Activated naive CD4-positive, alpha-beta T cell treated with anti-CD3 and anti-CD28 coated beads, Interleukin-2, amount 50 U/mL, for 24 hours (primary cell): ENCODE measurements around the gene HS3ST6.
"Not testable (repeated sequence)": the region's sequence is repeated elsewhere in the genome, so short reads cannot be mapped to it uniquely, and the experiment has no call there.

Experiments used
- H3K27ac Mint-ChIP-seq: one replicate; pipeline ENCODE4 v1.8.0; 2021; ENCODE audit warnings: mild to moderate bottlenecking, mixed read lengths
- H3K27me3 Mint-ChIP-seq: one replicate; pipeline ENCODE4 v1.8.0; 2021; ENCODE audit warnings: mixed read lengths
- H3K36me3 Mint-ChIP-seq: one replicate; pipeline ENCODE4 v1.8.0; 2021; ENCODE audit warnings: mixed read lengths
- H3K4me1 Mint-ChIP-seq: one replicate; pipeline ENCODE4 v1.8.0; 2021; ENCODE audit warnings: mixed read lengths
- H3K4me3 Mint-ChIP-seq: one replicate; pipeline ENCODE4 v1.8.0; 2021; ENCODE audit warnings: mild to moderate bottlenecking, mixed read lengths
- H3K9me3 Mint-ChIP-seq: one replicate; pipeline ENCODE4 v1.8.0; 2021; ENCODE audit warnings: mixed read lengths

HS3ST6 gene

GRCh38 chr16:1920727-1921171 lies 2.5 kb upstream of the HS3ST6 start:
- H3K4me3 Mint-ChIP-seq: no peak overlapping the region
- no peaks in the 10 kb centered on the region for H3K9me3 Mint-ChIP-seq
- no peaks in the 10 kb centered on the region for H3K4me1 Mint-ChIP-seq
- no peaks in the 10 kb centered on the region for H3K36me3 Mint-ChIP-seq
- no peak overlapping the region for H3K27ac Mint-ChIP-seq
- peaks cover 31% of the 10 kb centered on the region for H3K27me3 Mint-ChIP-seq

- H3K36me3 Mint-ChIP-seq, H3K27ac Mint-ChIP-seq, H3K9me3 Mint-ChIP-seq, H3K4me1 Mint-ChIP-seq, H3K4me3 Mint-ChIP-seq: not testable (repeated sequence)
- H3K27me3 Mint-ChIP-seq: peaks cover 34% of the 10 kb centered on the region
Observed at GRCh38 chr16:1920122-1920521, 1.9 kb upstream of the HS3ST6 start.

GRCh38 chr16:1919327-1919998 lies 1.2 kb upstream of the HS3ST6 start:
- H3K27ac Mint-ChIP-seq: no peak overlapping the region
- peaks cover 40% of the 10 kb centered on the region for H3K27me3 Mint-ChIP-seq
- H3K9me3 Mint-ChIP-seq: no peaks in the 10 kb centered on the region

GRCh38 chr16:1917665-1918350 lies 407 bp downstream of the HS3ST6 start:
- no peaks in the 10 kb centered on the region for H3K36me3 Mint-ChIP-seq
- H3K27me3 Mint-ChIP-seq: peaks cover 38% of the 10 kb centered on the region
- no peaks in the 10 kb centered on the region for H3K4me1 Mint-ChIP-seq
- no peak overlapping the region for H3K4me3 Mint-ChIP-seq
- no peak overlapping the region for H3K27ac Mint-ChIP-seq
- no peaks in the 10 kb centered on the region for H3K9me3 Mint-ChIP-seq

More at GRCh38 chr16:1919327-1919998, 1.2 kb upstream of the HS3ST6 start:
- no peaks in the 10 kb centered on the region for H3K36me3 Mint-ChIP-seq
- H3K4me1 Mint-ChIP-seq: no peaks in the 10 kb centered on the region
- H3K4me3 Mint-ChIP-seq: no peak overlapping the region

GRCh38 chr16:1917056-1917664 lies 1.1 kb downstream of the HS3ST6 start:
- H3K27me3 Mint-ChIP-seq: peaks cover 33% of the 10 kb centered on the region
- no peaks in the 10 kb centered on the region for H3K36me3 Mint-ChIP-seq
- H3K27ac Mint-ChIP-seq: no peak overlapping the region
- no peak overlapping the region for H3K4me3 Mint-ChIP-seq
- no peaks in the 10 kb centered on the region for H3K4me1 Mint-ChIP-seq
- no peaks in the 10 kb centered on the region for H3K9me3 Mint-ChIP-seq

GRCh38 chr16:1916640-1916990 lies 1.6 kb downstream of the HS3ST6 start:
- Mint-ChIP-seq H3K9me3 (no peaks in the 10 kb centered on the region), H3K4me1 (no peaks in the 10 kb centered on the region), H3K4me3 (no peak overlapping the region), H3K27me3 (peaks cover 33% of the 10 kb centered on the region), H3K36me3 (no peaks in the 10 kb centered on the region), H3K27ac (no peak overlapping the region)

GRCh38 chr16:1915732-1916639 lies 2.2 kb downstream of the HS3ST6 start:
- Mint-ChIP-seq H3K27ac (no peak overlapping the region), H3K4me1 (no peaks in the 10 kb centered on the region), H3K27me3 (peaks cover 27% of the 10 kb centered on the region), H3K36me3 (no peaks in the 10 kb centered on the region), H3K9me3 (no peaks in the 10 kb centered on the region), H3K4me3 (no peak overlapping the region)

GRCh38 chr16:1914988-1915387 lies 3.2 kb downstream of the HS3ST6 start:
- Mint-ChIP-seq H3K4me1 (no peaks in the 10 kb centered on the region), H3K36me3 (no peaks in the 10 kb centered on the region), H3K27ac (no peak overlapping the region), H3K27me3 (peaks cover 21% of the 10 kb centered on the region), H3K4me3 (no peak overlapping the region), H3K9me3 (no peaks in the 10 kb centered on the region)

- H3K27ac Mint-ChIP-seq: no peak overlapping the region
- no peaks in the 10 kb centered on the region for H3K4me1 Mint-ChIP-seq
- peaks cover 21% of the 10 kb centered on the region for H3K27me3 Mint-ChIP-seq
- no peaks in the 10 kb centered on the region for H3K9me3 Mint-ChIP-seq
- no peak overlapping the region for H3K4me3 Mint-ChIP-seq
- H3K36me3 Mint-ChIP-seq: no peaks in the 10 kb centered on the region
Observed at GRCh38 chr16:1914084-1914608, 4.1 kb downstream of the HS3ST6 start.

GRCh38 chr16:1913327-1914083 lies 4.7 kb downstream of the HS3ST6 start:
- Mint-ChIP-seq H3K4me3 (no peak overlapping the region), H3K36me3 (no peaks in the 10 kb centered on the region), H3K4me1 (no peaks in the 10 kb centered on the region), H3K27ac (no peak overlapping the region), H3K9me3 (no peaks in the 10 kb centered on the region), H3K27me3 (peaks cover 20% of the 10 kb centered on the region)

GRCh38 chr16:1912215-1912543 lies 6.0 kb downstream of the HS3ST6 start:
- Mint-ChIP-seq H3K27ac (no peak overlapping the region), H3K4me3 (no peak overlapping the region), H3K4me1 (no peaks in the 10 kb centered on the region), H3K9me3 (no peaks in the 10 kb centered on the region), H3K36me3 (no peaks in the 10 kb centered on the region), H3K27me3 (peaks cover 20% of the 10 kb centered on the region)

GRCh38 chr16:1911467-1912214 lies 6.6 kb downstream of the HS3ST6 start:
- H3K4me3 Mint-ChIP-seq: no peak overlapping the region
- no peaks in the 10 kb centered on the region for H3K9me3 Mint-ChIP-seq
- no peaks in the 10 kb centered on the region for H3K4me1 Mint-ChIP-seq
- no peak overlapping the region for H3K27ac Mint-ChIP-seq
- H3K27me3 Mint-ChIP-seq: peaks cover 18% of the 10 kb centered on the region
- H3K36me3 Mint-ChIP-seq: no peaks in the 10 kb centered on the region

- Mint-ChIP-seq H3K9me3 (no peaks in the 10 kb centered on the region), H3K4me3 (no peak overlapping the region), H3K27ac (no peak overlapping the region), H3K4me1 (no peaks in the 10 kb centered on the region), H3K27me3 (peaks cover 6% of the 10 kb centered on the region), H3K36me3 (no peaks in the 10 kb centered on the region)
Observed at GRCh38 chr16:1909561-1910231, 8.5 kb downstream of the HS3ST6 start.

- Mint-ChIP-seq H3K4me1 (no peaks in the 10 kb centered on the region), H3K36me3 (no peaks in the 10 kb centered on the region), H3K4me3 (no peak overlapping the region), H3K9me3 (no peaks in the 10 kb centered on the region), H3K27me3 (peaks cover 3% of the 10 kb centered on the region), H3K27ac (no peak overlapping the region)
Observed at GRCh38 chr16:1908983-1909382, 9.2 kb downstream of the HS3ST6 start.
